Measurements from ENCODE around the gene CUX1. TPM values are rescaled to one million over a fixed set of nuclear protein-coding genes. Genes with fewer than 3 reads are reported as not detected.

The CUX1 gene
- total and polyA plus RNA-seq, 2 of the 13 experiments (the other 11 are each of a cell fraction or from before 2014, with no cell fraction given): 13.7 to 14.9 TPM

DNA sequence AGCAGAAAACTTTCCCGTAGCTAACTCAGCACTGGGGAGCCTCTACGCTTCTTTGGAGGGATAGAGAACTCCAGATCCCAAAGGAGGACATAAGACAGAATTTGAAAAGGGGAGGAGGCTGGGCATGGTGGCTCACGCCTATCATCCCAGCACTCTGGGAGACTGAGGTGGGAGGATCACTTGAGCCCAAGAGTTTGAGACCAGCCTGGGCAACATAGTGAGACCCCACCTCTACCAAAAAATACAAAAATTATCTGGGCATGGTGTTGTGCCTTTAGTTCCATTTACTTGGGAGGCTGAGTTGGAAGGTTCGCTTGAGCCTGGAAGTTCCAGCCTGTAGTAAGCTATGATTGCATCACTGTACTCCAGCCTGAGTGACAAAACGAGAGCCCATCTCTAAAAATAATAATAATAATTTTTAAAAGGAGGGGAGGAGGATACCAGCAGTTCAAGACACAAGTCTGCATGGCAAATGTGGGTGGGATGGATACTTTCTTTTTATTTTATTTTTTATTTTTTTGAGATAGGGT, 303.3 kb downstream of the CUX1 start (continued):
- TF ChIP-seq ZFP36L1 (CRISPR knock-in tag; IDR thresholded peaks at IDR 0.05) (no peak), PITX1 (CRISPR knock-in tag; IDR thresholded peaks at IDR 0.05) (no peak), ATF7-NPFF (CRISPR knock-in tag; IDR thresholded peaks at IDR 0.05; ENCODE audit: low read depth) (no peak), AFF4 (CRISPR knock-in tag; IDR thresholded peaks at IDR 0.05) (no peak), ZNF296 (CRISPR knock-in tag; conservative IDR thresholded peaks at IDR 0.05) (no peak), ZFP1 (CRISPR knock-in tag; IDR thresholded peaks at IDR 0.05) (no peak), SNAPC4 (CRISPR knock-in tag; IDR thresholded peaks at IDR 0.05) (no peak), KMT2A (CRISPR knock-in tag; IDR thresholded peaks at IDR 0.05) (no peak)
- TF ChIP-seq, protein P1, sequence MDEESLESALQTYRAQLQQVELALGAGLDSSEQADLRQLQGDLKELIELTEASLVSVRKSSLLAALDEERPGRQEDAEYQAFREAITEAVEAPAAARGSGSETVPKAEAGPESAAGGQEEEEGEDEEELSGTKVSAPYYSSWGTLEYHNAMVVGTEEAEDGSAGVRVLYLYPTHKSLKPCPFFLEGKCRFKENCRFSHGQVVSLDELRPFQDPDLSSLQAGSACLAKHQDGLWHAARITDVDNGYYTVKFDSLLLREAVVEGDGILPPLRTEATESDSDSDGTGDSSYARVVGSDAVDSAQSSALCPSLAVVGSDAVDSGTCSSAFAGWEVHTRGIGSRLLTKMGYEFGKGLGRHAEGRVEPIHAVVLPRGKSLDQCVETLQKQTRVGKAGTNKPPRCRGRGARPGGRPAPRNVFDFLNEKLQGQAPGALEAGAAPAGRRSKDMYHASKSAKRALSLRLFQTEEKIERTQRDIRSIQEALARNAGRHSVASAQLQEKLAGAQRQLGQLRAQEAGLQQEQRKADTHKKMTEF (CRISPR knock-in tag; IDR thresholded peaks at IDR 0.05): no peak
